Body of pancreas (tissue), 4 donors: ENCODE results near the gene TRIM47.
"Not testable (repeated sequence)": the region's sequence is repeated elsewhere in the genome, so short reads cannot be mapped to it uniquely, and the experiment has no call there.

Experiments
- CTCF ChIP-seq, 7 experiments: fragments of 450-650 bp in 4 of 7; fragments of 200-600 bp in 3 of 7; sonication (generic) in 3 of 7; IDR thresholded peaks; one replicate each; pipeline ENCODE4 v1.5.1; 2016 to 2019; ENCODE audit warnings: antibody characterized with exemption in 7 of 7
- POLR2A ChIP-seq, 3 donors: fragments of 450-650 bp; IDR thresholded peaks; one replicate each; pipeline ENCODE4 v1.6.1; 2016; ENCODE audit warnings: antibody characterized with exemption in 3 of 3, mild to moderate bottlenecking in 2 of 3

- TF ChIP-seq POLR2A, CTCF (IDR thresholded peaks at IDR 0.05): not testable (repeated sequence)
Observed at GRCh38 chr17:75868730-75869281, 9.6 kb downstream of the TRIM47 start.
